HEK293 (cell line): ENCODE results near the gene ZNF296.

ENCODE experiments used
- CTCF ChIA-PET: fragments of 350-600 bp; formaldehyde crosslinking; extraction: SDS; loops from one replicate; lab custom pipeline; 2021; ENCODE audit warnings: antibody characterized with exemption; lab: Yijun Ruan, JAX
- POLR2A ChIA-PET: fragments of 300-600 bp; formaldehyde crosslinking; extraction: SDS; loops from one replicate; lab custom pipeline; 2020; ENCODE audit warnings: antibody characterized with exemption, inconsistent platforms; lab: Yijun Ruan, JAX
- H3K27ac ChIP-seq: fragments of 200-500 bp; sonication (Bioruptor generic); 2 replicates; pipeline ENCODE4 v1.5.1; 2014; ENCODE audit warnings: low read depth, low read length, control low read depth, inconsistent platforms; ENCODE audit errors: extremely low read depth
- H3K36me3 ChIP-seq, 2 experiments: fragments of 200-500 bp in 1 of 2; sonication (Bioruptor generic) in 1 of 2; 1 replicate in 1 of 2; 2 replicates in 1 of 2; pipeline ENCODE4 v1.5.1; 2014 to 2017; ENCODE audit warnings: inconsistent platforms in 2 of 2, low read length in 2 of 2; ENCODE audit not compliant: control insufficient read depth in 2 of 2, insufficient read depth in 1 of 2
- H3K4me1 ChIP-seq: fragments of 200-500 bp; sonication (Bioruptor generic); 2 replicates; pipeline ENCODE4 v1.5.1; 2014; ENCODE audit warnings: mild to moderate bottlenecking, low read length, inconsistent platforms; ENCODE audit not compliant: control insufficient read depth, insufficient read depth
- H3K4me3 ChIP-seq: 2 replicates; pipeline ENCODE4 v1.5.1; 2011; ENCODE audit warnings: low read depth, mild to moderate bottlenecking, control low read depth, low read length, moderate library complexity
- H3K9me3 ChIP-seq: fragments of 200-500 bp; sonication (Bioruptor generic); 2 replicates; pipeline ENCODE4 v1.5.1; 2014; ENCODE audit warnings: low read depth, low read length, inconsistent platforms; ENCODE audit not compliant: control insufficient read depth, insufficient read depth
- GLIS1 ChIP-seq: fragments of 450-650 bp; formaldehyde crosslinking; IDR thresholded peaks from 2 replicates; pipeline ENCODE4 v1.5.1; 2016; ENCODE audit warnings: missing biosample characterization, missing genetic modification characterization
- KLF8 ChIP-seq: fragments of 450-650 bp; formaldehyde crosslinking; IDR thresholded peaks from 2 replicates; pipeline ENCODE4 v1.5.1; 2016; ENCODE audit warnings: missing biosample characterization, missing genetic modification characterization
- KLF9 ChIP-seq: fragments of 450-650 bp; formaldehyde crosslinking; IDR thresholded peaks from 2 replicates; pipeline ENCODE4 v1.5.1; 2016; ENCODE audit warnings: missing biosample characterization, missing genetic modification characterization, low read depth
- ZNF2 ChIP-seq: fragments of 450-650 bp; formaldehyde crosslinking; IDR thresholded peaks from 2 replicates; pipeline ENCODE4 v1.5.1; 2016; ENCODE audit warnings: missing biosample characterization, missing genetic modification characterization
- ZNF560 ChIP-seq: fragments of 450-650 bp; formaldehyde crosslinking; IDR thresholded peaks from 2 replicates; pipeline ENCODE4 v1.5.1; 2017; ENCODE audit warnings: missing biosample characterization, missing genetic modification characterization, borderline replicate concordance
- ZNF626 ChIP-seq: fragments of 450-650 bp; sonication (Bioruptor Pico); formaldehyde crosslinking; IDR thresholded peaks from 2 replicates; pipeline ENCODE4 v1.5.1; 2018; ENCODE audit warnings: missing biosample characterization, missing genetic modification characterization, inconsistent platforms
- ZNF664 ChIP-seq: fragments of 450-650 bp; formaldehyde crosslinking; IDR thresholded peaks from 2 replicates; pipeline ENCODE4 v1.5.1; 2016; ENCODE audit warnings: missing biosample characterization, missing genetic modification characterization
- ZSCAN16 ChIP-seq: fragments of 450-650 bp; formaldehyde crosslinking; IDR thresholded peaks from 2 replicates; pipeline ENCODE4 v1.5.1; 2016; ENCODE audit warnings: missing biosample characterization, missing genetic modification characterization
- TF ChIP-seq, protein P1 (sequence below): fragments of 450-650 bp; IDR thresholded peaks from 2 replicates; pipeline ENCODE4 v1.5.1; 2018; ENCODE audit warnings: missing biosample characterization, mild to moderate bottlenecking, missing genetic modification characterization
- TF ChIP-seq, protein P2 (sequence below): fragments of 450-650 bp; formaldehyde crosslinking; conservative IDR thresholded peaks from 2 replicates; pipeline ENCODE4 v1.5.1; 2016; ENCODE audit warnings: low read depth, missing biosample characterization, missing genetic modification characterization

ZNF296 gene

DNA sequence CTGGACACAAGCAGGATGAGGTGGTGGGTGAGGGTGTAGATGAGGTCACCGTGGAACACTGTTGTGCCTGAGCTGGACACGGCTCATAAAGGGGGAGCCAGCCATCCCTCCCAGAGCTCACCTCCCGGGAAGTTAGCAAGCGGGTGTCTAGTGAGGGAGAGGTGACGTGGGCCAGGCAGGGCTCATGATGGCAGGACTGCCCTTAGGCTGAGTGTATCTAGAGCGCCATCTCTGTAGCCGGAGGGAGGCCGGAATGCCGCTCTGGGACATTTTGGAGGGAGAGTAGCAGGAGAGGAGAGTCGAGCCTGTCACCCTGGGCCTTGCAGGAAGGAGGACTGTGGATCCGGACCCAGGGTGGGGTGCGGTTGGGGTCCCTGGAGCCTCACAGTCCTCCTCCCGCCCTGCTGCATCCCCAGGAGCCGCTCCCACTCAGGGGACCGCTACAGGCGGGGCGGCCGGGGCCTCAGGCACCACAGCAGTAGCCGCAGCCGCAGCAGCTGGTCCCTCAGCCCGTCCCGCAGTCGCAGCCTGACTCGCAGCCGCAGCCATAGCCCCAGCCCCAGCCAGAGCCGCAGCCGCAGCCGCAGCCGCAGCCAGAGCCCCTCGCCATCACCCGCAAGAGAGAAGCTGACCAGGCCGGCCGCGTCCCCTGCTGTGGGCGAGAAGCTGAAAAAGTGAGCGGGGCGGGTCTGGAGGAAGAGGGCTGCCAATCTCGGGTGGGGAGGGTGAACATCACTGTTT is 9.2 kb downstream of the ZNF296 start:
- TF ChIP-seq, protein P1, sequence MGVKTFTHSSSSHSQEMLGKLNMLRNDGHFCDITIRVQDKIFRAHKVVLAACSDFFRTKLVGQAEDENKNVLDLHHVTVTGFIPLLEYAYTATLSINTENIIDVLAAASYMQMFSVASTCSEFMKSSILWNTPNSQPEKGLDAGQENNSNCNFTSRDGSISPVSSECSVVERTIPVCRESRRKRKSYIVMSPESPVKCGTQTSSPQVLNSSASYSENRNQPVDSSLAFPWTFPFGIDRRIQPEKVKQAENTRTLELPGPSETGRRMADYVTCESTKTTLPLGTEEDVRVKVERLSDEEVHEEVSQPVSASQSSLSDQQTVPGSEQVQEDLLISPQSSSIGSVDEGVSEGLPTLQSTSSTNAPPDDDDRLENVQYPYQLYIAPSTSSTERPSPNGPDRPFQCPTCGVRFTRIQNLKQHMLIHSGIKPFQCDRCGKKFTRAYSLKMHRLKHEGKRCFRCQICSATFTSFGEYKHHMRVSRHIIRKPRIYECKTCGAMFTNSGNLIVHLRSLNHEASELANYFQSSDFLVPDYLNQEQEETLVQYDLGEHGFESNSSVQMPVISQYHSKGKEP (tag by site-specific recombination) = peak; percentile 61; the same call in 1 of the 2 replicates
- peak; percentile 40; the same call in 1 of the 2 replicates for TF ChIP-seq GLIS1 (tag by site-specific recombination)
- no peak for TF ChIP-seq ZSCAN16 (tag by site-specific recombination)
- CTCF ChIA-PET = interaction anchor here (2.9 kb wide), 1 partner anchor 7 kb away, joined by 23 read pairs; no protein-coding TSS in a partner anchor
- no peaks in the 10 kb centered on the region for H3K9me3 ChIP-seq
- POLR2A ChIA-PET = interaction anchor here (1.1 kb wide), 1 partner anchor 8 kb away, joined by 4 read pairs; no protein-coding TSS in a partner anchor
- H3K4me1 ChIP-seq = no peaks in the 10 kb centered on the region
- no peak overlapping the region for H3K27ac ChIP-seq
- H3K4me3 ChIP-seq = no peak overlapping the region
- peaks cover 44 to 88% of the 10 kb centered on the region in 2 experiments for H3K36me3 ChIP-seq

DNA sequence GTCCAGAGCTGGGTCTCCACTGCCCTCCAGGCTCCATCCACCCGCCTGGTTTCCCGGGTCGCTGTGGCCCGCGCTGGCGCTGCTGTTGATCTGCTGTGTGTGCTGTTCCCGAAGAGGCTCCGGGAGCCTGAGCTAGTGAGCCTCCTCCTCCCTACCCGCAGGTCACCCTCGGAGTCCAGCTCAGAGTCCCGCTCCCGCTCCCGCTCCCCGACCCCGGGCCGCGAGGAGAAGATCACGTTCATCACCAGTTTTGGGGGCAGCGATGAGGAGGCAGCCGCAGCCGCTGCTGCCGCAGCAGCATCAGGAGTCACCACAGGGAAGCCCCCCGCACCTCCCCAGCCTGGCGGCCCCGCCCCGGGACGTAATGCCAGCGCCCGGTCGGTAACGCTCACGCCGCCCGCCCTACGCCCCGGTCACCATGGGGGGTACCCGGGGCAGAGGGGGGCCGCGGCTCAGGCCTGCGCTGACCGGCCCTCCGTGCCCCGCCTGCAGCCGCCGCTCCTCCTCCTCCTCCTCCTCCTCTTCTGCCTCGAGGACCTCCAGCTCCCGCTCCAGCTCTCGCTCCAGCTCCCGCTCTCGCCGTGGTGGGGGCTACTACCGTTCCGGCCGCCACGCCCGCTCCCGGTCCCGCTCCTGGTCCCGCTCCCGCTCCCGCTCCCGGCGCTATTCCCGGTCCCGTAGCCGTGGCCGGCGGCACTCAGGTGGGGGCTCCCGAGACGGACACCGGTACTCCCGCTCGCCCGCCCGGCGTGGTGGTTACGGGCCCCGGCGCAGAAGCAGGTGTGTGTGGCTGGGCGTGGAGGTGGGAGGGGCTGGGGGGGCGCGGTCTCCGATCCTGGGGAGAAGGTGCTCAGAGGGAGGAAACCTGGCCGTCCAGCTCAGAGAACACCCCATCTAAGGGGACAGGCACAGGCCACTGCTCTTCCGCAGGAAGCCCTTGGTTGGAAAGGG is 12.2 kb downstream of the ZNF296 start:
- POLR2A ChIA-PET = interaction anchor here (0.7 to 1.2 kb wide), 3 partner anchors 15 to 330 kb away, joined by 3 to 5 read pairs (median 4); partner anchors contain the start of gene GEMIN7
- H3K36me3 ChIP-seq = peaks cover 64 to 89% of the 10 kb centered on the region in 2 experiments
- peak; percentile 57 for TF ChIP-seq KLF9 (tag by site-specific recombination)
- TF ChIP-seq KLF8 (tag by site-specific recombination) = peak; percentile 33; the same call in 1 of the 2 replicates
- no peak for TF ChIP-seq ZNF560 (tag by site-specific recombination)
- no peak for TF ChIP-seq ZNF2 (tag by site-specific recombination)
- TF ChIP-seq, all 188 proteins: peak for 2
- H3K4me3 ChIP-seq = no peak overlapping the region
- H3K27ac ChIP-seq = no peak overlapping the region
- no peaks in the 10 kb centered on the region for H3K4me1 ChIP-seq
- no peaks in the 10 kb centered on the region for H3K9me3 ChIP-seq
- CTCF ChIA-PET = interaction anchor here (0.5 to 0.6 kb wide), 2 partner anchors 17 to 85 kb away, joined by 3 to 5 read pairs; no protein-coding TSS in a partner anchor

DNA sequence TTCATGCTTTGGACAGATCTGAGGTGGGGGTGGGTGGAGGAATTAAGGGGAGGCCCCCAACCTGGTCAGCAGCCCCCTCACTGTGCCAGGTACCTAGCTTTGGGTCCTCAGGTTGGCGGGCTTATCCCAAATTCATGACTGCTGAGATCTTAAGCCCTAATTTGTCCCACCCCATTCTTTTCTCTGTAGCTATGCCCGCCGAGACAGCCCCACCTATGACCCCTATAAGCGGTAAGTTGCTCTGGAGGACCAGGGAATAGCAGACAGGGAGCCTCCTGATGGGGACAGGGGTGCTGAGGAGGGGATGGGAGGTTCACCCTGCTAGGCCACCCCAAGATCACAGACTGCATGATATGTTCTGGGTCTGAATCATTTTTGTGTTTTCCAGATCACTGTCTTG is 14.3 kb downstream of the ZNF296 start:
- TF ChIP-seq, protein P2, sequence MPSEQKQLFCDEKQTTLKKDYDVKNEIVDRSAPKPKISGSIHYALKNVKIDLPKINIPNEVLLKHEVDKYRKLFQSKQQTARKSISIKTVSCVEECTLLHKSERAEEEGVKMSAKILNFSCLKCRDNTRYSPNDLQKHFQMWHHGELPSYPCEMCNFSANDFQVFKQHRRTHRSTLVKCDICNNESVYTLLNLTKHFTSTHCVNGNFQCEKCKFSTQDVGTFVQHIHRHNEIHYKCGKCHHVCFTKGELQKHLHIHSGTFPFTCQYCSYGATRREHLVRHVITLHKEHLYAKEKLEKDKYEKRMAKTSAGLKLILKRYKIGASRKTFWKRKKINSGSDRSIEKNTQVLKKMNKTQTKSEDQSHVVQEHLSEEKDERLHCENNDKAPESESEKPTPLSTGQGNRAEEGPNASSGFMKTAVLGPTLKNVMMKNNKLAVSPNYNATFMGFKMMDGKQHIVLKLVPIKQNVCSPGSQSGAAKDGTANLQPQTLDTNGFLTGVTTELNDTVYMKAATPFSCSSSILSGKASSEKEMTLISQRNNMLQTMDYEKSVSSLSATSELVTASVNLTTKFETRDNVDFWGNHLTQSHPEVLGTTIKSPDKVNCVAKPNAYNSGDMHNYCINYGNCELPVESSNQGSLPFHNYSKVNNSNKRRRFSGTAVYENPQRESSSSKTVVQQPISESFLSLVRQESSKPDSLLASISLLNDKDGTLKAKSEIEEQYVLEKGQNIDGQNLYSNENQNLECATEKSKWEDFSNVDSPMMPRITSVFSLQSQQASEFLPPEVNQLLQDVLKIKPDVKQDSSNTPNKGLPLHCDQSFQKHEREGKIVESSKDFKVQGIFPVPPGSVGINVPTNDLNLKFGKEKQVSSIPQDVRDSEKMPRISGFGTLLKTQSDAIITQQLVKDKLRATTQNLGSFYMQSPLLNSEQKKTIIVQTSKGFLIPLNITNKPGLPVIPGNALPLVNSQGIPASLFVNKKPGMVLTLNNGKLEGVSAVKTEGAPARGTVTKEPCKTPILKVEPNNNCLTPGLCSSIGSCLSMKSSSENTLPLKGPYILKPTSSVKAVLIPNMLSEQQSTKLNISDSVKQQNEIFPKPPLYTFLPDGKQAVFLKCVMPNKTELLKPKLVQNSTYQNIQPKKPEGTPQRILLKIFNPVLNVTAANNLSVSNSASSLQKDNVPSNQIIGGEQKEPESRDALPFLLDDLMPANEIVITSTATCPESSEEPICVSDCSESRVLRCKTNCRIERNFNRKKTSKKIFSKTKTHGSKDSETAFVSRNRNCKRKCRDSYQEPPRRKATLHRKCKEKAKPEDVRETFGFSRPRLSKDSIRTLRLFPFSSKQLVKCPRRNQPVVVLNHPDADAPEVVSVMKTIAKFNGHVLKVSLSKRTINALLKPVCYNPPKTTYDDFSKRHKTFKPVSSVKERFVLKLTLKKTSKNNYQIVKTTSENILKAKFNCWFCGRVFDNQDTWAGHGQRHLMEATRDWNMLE = no peak
- TF ChIP-seq ZNF664 (tag by site-specific recombination) = no peak
- TF ChIP-seq ZNF626 = no peak
- TF ChIP-seq KLF9 (tag by site-specific recombination) = no peak
- no peak overlapping the region for H3K4me3 ChIP-seq
- ChIA-PET CTCF (interaction anchor here (1.3 to 3.9 kb wide), 3 partner anchors 13 to 73 kb away, joined by 7 to 65 read pairs (median 20); partner anchors contain the start of gene CLASRP), POLR2A (no interaction called here)
- no peaks in the 10 kb centered on the region for H3K4me1 ChIP-seq
- H3K27ac ChIP-seq = no peak overlapping the region
- H3K36me3 ChIP-seq = peaks cover 81 to 90% of the 10 kb centered on the region in 2 experiments
- no peaks in the 10 kb centered on the region for H3K9me3 ChIP-seq
